Measurements from ENCODE around the gene DGCR6L. TPM values are rescaled to one million over a fixed set of nuclear protein-coding genes. Genes with fewer than 3 reads are reported as not detected.
"Not testable (repeated sequence)": the region's sequence is repeated elsewhere in the genome, so short reads cannot be mapped to it uniquely, and the experiment has no call there.

DGCR6L gene
- total RNA-seq, 1 donor from 2014 or later: 55.7 TPM

GRCh38 chr22:20310773-20311172, 9.1 kb downstream of the DGCR6L start:
- peak; percentile 14 for DNase-seq (ENCODE audit: low read depth)

GRCh38 chr22:20310180-20310579, 9.7 kb downstream of the DGCR6L start:
- DNase-seq (ENCODE audit: low read depth): not testable (repeated sequence)

DNA sequence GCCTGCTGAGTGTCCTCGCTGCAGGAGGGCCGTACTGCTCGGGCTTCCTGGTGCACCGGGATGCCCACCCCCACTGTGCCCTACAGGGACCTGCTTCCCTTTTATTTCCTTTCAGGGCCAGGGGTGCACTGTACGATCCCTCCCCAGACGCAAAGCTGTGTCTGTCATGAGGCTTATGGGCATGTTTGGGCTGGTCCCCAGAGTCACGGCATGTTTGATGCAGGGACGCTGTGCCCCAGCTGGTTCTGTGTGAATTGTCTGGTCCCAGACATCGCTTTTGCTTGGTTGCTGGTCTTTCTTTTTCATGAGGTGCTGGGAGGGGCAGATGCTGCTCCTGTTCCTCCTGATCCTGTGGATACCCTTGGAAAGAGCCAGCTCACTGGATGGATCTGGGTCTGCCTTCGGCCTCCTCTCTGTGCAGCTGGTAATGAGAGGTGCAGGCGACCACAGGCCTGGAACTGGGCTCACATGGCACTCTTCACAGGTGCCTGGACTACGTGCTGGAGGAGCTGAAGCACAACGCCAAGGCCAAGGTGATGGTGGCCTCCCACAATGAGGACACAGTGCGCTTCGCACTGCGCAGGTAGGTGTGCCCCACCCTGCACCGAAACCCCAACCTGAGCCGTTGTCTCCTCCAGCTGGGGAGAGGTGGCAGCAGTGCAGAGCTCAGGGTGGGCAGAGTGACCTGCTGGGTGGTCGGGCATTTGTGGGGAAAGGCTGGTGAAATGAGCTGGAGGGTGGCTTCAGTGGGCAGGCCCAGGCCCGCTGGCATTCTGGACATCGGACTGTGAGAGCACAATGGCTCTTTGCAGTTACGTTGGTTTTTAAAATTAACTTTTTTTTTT, 10.8 kb downstream of the DGCR6L start:
- not testable (repeated sequence) for DNase-seq (ENCODE audit: low read depth)

GRCh38 chr22:20307448-20308447, 12.1 kb downstream of the DGCR6L start:
- not testable (repeated sequence) for DNase-seq (ENCODE audit: low read depth)

DNA sequence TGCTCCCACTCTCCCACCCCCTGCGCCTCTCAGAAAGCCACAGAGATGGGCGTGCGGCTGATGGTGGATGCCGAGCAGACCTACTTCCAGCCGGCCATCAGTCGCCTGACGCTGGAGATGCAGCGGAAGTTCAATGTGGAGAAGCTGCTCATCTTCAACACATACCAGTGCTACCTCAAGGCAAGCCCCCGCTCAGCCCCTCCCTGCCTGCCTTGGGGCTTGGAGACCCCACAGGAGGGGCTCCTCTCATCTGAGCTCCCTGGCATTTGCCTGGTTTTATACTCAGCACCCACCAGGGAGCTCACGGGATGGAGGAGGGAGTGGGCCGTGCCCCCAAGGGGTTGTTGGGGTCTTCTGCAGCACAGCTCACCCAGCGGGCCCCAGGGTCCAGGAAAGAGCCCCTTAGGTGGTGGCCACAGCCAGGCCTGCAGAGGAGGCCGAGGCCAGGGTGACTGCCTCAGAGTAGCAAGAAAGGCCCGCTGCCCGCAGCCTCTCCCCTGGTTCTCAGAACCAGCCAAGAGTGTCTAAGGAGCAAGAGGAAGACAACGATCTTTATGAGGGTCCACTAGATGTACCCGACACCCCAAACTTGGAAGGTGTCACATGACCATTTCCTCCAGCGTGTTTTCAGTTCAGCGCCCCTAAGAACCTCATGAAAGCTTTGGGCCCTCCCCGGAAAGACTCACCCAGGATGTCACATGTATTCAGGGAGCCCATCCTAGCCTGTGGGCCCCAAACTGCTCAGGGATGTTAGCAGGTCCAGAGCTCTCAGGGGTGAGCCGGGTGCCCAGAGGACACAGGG, 13.0 kb downstream of the DGCR6L start:
- not testable (repeated sequence) for DNase-seq (ENCODE audit: low read depth)

GRCh38 chr22:20305894-20306645, 13.8 kb downstream of the DGCR6L start:
- DNase-seq (ENCODE audit: low read depth): no peak

DNA sequence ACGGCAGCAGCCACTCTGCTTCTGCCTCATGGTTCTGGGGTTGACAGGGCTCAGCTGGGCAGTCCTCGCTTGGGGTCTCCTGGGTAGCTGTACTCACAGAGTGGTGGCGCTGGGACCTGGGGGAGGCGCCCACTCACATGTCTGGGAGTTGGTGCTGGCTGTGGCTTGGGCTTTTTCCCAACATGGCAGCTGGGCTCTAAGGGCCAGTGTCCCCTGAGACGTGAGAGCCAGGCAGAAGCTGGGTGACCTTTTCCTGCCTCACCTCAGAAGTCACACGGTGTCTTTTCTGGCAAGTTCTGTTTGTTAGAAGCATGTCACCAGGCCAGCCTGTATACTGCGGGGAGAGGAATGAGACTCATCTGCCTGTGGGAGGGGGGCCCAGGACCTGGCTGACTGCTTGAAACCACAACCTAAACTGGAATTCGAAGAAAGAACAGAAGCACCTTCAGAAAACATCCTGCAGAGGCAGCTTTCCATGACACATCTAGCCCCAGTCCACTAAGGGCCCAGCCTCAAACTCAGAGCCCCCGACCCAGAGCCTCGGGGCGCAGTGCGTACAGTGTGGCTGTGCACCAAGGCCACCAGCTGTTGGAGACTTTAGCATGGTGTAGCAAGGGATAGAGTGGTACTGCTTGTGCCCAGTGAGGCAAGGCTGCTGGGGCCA, 14.5 kb downstream of the DGCR6L start:
- DNase-seq (ENCODE audit: low read depth): peak; percentile 19

- DNase-seq (ENCODE audit: low read depth): no peak
Observed at GRCh38 chr22:20304646-20305045, 15.2 kb downstream of the DGCR6L start.

DNA sequence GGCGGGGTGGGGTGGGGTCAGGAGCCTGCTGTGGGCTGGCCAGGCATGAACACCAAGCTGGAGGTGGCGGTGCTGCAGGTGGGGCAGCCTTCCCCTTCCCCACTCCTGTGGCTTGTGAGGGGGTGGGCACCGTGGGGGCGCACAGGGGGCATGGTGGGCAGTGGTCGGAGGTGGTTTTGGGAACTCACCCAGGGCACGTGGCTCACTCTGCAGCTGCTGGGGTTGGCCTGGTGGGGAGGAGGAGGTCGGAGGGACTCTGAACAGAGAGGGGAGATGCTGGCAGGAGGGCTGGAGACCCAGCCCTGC, 16.7 kb downstream of the DGCR6L start:
- not testable (repeated sequence) for DNase-seq (ENCODE audit: low read depth)

DNA sequence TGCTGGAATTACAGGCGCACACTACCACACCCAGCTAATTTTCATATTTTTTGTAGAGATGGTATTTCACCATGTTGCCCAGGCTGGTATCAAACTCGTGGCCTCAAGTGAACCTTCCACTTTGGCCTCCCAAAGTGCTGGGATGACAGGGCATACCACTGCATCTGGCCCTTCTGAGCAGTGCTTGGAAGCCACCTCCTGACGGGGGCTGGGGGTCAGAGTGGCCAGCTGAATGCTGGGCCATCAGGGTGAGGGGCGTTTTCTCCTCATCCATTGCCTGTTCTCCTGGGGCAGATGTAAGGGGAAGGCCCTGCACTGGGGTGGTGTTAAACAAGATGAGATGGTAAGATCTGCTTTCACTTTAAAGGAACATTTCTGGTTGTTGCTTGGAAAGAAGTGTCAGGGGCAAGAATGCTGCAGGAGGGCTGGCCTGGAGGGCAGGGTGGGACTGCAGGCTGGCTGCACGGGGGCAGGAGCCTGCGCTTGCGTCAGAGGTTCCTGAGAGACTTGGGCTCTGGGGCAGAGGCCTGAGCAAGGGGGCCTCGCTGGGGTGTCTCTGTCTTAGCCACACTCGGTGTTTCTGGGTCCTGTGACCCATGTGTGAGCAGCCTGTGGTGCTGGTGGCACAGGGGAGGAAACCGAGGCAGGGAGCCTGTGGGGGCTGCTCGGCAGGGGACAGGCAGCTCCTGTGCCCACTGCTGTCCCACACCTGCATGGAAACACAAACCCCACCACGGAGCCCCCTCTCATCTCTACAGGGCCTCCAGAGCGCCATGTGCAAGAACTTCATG, 17.2 kb downstream of the DGCR6L start:
- no peak for DNase-seq (ENCODE audit: low read depth)

DNA sequence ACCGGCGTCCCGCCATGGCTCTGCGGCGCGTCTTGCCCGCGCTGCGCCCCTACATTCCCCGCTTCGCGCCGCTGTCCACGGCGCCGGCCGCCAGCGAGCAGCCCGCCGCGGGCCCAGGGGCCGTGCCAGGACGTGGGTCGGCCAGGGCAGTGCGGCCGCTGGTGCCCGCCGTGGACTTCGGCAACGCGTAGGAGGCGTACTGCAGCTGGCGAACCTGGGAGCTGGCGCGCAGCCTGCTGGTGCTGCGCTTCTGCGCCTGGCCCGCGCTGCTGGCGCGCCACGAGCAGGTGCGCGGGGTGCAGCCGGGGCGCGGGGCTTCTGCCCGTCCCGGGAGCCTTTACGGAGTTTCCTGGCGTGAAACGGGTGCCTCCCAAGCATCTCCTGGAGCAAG, 20.1 kb downstream of the DGCR6L start:
- DNase-seq (ENCODE audit: low read depth): peak; percentile 28

DNA sequence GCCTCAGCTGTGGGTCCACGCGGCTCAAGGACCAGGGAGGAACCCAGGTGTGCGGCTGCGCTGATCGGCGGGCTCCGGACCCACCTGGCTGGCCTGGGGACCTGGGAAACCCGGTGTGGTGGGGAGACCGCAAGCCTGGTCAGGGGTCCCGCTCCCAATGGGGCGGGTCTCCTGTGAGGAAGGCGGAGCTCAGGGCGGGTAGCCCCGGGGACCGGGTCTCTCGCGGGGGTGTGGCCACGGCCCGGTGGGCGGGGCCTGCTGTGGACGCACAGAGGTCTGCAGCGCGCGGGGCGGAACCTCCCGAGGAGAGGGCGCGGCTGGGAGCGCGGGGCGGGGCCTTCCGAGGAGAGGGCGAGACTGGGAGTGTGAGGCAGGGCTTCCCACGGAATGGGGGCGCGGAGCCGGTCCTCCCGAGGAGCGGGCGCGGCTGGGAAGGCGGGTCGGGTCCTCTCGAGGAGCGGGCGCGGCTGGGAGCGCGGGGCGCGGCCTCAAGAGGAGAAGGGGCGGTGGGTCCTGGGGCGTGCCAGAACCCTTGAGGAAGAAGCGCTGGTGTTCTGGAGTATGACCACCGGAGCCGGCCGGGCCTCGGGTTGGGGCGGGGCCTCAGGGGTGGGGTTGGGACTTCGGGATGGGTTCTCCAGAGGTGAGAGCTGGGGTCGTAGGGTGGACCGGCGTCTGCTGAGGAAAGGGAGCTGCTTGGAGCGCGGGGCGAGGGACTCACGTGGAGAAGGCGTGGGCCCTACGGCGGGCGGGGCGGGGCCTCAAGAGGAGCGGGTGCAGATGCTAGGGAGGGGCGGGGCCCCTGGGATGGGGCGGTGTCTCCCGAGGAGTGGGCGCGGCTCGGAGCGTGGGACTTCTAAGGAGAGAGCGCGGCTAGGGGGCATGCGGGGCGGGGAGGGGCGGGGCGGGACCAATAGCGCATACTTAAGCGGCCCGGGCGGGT, 20.8 kb downstream of the DGCR6L start:
- peak; percentile 38 for DNase-seq (ENCODE audit: low read depth)

DNA sequence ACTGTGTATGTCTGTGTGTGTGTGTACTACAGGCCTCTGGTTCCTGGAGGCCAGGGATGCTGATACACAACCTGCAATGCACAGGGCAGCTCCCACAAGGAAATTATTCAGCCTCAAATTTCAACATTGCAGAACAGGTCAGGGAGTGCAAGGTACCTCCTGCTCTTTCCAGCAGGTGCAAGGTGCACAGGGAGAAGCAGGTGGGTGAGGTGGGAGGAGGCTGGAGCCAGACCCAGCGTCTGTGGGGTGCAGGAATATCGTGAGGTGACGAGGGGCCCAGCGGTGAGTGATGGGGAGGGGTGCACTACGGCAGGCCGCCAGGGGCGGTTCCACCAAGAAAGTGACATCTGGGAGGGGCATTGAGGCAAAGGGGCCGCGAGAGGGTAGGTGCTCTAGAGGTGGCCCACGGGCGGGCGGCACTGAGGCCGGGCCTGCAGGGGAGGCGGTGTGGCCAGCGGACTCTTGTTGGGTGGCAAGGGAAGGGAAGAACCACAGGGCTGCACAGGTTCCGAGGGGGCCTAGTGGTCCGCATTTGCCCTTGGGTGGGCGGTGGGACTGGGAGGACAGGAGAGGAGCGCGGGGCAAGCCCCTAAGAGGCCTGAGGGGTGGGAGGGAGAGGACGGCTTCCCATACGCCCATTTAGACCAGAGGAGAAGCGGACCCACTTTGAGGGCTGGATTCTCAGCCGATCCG, 21.6 kb downstream of the DGCR6L start:
- no peak for DNase-seq (ENCODE audit: low read depth)

DNA sequence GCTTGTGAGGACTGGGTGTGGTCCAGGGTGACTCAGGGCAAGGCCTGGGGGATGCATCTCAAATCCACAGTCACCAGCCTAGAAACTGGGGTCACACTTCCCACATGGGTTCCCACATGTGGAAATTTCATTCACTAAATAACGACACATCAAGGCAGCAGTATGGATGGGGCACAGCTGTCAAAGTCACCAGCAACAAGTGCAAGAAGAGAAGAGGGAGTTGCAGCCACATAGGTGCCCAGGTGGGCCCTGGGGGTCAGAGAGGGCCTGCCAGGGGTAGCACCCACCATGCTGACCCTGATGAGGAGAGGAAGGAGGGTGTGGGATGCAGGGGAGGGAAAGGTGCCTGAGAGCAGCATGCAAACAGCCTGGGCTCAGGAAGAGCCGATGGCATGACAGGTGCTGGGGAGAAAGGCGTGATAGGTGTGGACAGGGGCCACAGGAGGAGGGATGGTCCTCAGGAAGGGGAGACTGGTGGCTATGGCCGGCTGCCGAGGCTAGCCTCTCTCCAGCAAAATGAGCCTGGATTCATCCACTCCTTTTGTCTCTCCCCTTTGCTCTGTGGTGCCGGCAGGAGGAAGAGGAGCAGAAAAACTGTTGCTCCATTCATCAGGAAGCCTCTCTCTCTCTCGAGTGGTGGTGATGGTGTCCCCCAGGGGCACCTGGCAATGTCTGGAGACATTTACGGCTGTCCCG, 22.3 kb downstream of the DGCR6L start:
- no peak for DNase-seq (ENCODE audit: low read depth)

- DNase-seq (ENCODE audit: low read depth): no peak
Observed at GRCh38 chr22:20296598-20296997, 23.3 kb downstream of the DGCR6L start.

GRCh38 chr22:20295262-20296064, 24.4 kb downstream of the DGCR6L start:
- no peak for DNase-seq (ENCODE audit: low read depth)

Measured in myocyte (in vitro differentiated cells).